Neuron (in vitro differentiated cells): ENCODE measurements around the gene RAP1GAP2.

Experiments used
- H2AFZ ChIP-seq: one replicate; pipeline ENCODE4 v1.6.1; 2013; ENCODE audit warnings: low read depth, mild to moderate bottlenecking, inconsistent platforms, low read length, moderate library complexity
- H3K27me3 ChIP-seq: one replicate; pipeline ENCODE4 v1.6.1; 2013; ENCODE audit warnings: low read length; ENCODE audit not compliant: insufficient read depth
- H3K36me3 ChIP-seq: one replicate; pipeline ENCODE4 v1.6.1; 2013; ENCODE audit warnings: low read length; ENCODE audit not compliant: insufficient read depth
- H3K4me1 ChIP-seq: one replicate; pipeline ENCODE4 v1.6.1; 2013; ENCODE audit warnings: low read length; ENCODE audit not compliant: insufficient read depth
- H3K4me3 ChIP-seq: 2 replicates; pipeline ENCODE4 v1.5.1; 2013; ENCODE audit warnings: mild to moderate bottlenecking, low read length, moderate library complexity
- H3K9me3 ChIP-seq: one replicate; pipeline ENCODE4 v1.6.1; 2013; ENCODE audit warnings: low read length

The RAP1GAP2 gene

GRCh38 chr17:2830678-2831077 is 34.4 kb downstream of the RAP1GAP2 start:
- no peak overlapping the region for H2AFZ ChIP-seq
- H3K4me3 ChIP-seq, result no peak overlapping the region
- peaks cover under 1% of the 10 kb centered on the region for H3K27me3 ChIP-seq
- H3K36me3 ChIP-seq, result no peaks in the 10 kb centered on the region
- no peaks in the 10 kb centered on the region for H3K4me1 ChIP-seq
- H3K9me3 ChIP-seq, result no peaks in the 10 kb centered on the region

GRCh38 chr17:2835780-2836179 is 39.5 kb downstream of the RAP1GAP2 start:
- Histone ChIP-seq H3K36me3 (no peaks in the 10 kb centered on the region), H2AFZ (no peak overlapping the region), H3K9me3 (no peaks in the 10 kb centered on the region), H3K4me1 (no peaks in the 10 kb centered on the region), H3K4me3 (no peak overlapping the region), H3K27me3 (peaks cover 12% of the 10 kb centered on the region)

DNA sequence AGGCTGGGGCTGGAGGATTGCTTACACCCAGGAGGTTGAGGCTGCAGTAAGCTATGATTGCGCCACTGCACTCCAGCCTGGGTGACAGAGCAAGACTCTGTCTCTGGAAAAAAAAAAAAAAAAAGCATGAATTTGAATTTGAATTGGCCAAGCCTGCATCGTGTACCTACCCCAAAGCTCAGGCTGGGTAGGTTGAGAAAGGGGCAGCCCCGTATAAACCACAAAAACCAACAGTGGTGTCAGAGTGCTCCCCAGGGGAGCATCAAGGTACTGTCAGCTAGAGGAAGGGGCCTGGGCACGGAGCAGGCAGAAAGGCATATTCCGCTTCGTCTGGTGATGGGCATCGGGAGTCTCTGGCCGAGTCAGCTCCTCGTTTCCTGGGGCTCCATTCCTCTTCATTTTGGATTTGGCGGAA is 40.9 kb downstream of the RAP1GAP2 start:
- Histone ChIP-seq H2AFZ (no peak overlapping the region), H3K9me3 (no peaks in the 10 kb centered on the region), H3K27me3 (peaks cover 12% of the 10 kb centered on the region), H3K4me3 (no peak overlapping the region), H3K36me3 (no peaks in the 10 kb centered on the region), H3K4me1 (no peaks in the 10 kb centered on the region)

GRCh38 chr17:2841606-2842005 is 45.4 kb downstream of the RAP1GAP2 start:
- H2AFZ ChIP-seq, result no peak overlapping the region
- no peaks in the 10 kb centered on the region for H3K36me3 ChIP-seq
- peaks cover 8% of the 10 kb centered on the region for H3K27me3 ChIP-seq
- H3K9me3 ChIP-seq, result no peaks in the 10 kb centered on the region
- H3K4me3 ChIP-seq, result no peak overlapping the region
- no peaks in the 10 kb centered on the region for H3K4me1 ChIP-seq

- Histone ChIP-seq H3K36me3 (no peaks in the 10 kb centered on the region), H3K9me3 (no peaks in the 10 kb centered on the region), H3K4me1 (no peaks in the 10 kb centered on the region), H3K4me3 (no peak overlapping the region), H3K27me3 (peaks cover 5% of the 10 kb centered on the region), H2AFZ (no peak overlapping the region)
Measured at GRCh38 chr17:2842464-2842863, 46.2 kb downstream of the RAP1GAP2 start.

- Histone ChIP-seq H3K4me3 (no peak overlapping the region), H3K27me3 (peaks cover 2% of the 10 kb centered on the region), H3K36me3 (no peaks in the 10 kb centered on the region), H2AFZ (no peak overlapping the region), H3K9me3 (no peaks in the 10 kb centered on the region), H3K4me1 (no peaks in the 10 kb centered on the region)
Measured at GRCh38 chr17:2844416-2844815, 48.2 kb downstream of the RAP1GAP2 start.

DNA sequence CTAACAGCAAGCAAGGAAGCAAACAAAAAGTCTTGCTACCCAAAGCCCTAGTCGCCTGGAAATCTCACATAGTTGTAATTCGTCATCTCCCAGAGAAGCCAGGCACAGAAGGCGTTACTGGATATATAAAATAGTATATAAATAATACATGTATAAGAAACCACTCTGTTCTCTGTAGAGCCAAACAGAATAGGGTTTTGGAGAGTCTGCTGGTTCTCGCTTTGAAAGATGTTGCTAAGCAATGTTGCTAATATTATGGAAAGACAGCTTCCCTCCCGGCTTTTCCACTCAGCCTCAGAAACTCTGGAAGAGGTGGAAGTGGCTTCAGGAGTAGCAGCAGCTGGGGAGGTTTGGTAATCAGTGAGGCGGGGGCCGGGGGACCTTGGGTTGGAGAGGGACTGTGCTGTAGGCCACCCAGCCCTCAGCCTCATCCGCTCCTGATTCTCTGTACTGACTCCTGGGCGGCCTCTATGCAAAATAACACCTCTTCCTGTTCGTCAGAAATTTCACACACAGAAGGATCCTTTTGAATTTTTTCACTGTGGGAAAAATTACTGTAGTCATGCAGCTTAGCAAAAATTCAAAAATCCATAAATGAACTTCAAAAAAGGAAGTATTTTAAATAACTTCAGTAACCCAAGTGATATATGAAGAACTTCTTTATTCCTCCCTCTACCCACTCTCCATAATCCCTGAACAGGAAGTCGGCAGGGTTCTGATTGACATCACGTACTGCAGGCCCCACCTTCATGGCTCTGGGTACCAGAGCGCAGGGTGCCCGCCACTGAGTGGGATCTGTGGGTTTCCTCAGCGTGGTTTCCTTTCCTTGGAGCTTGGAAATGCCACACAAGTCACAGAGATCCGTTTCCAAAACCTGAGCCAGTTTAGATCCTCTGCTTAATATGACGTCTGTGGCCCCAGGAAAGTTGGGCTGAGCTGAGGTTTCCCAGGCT is 51.4 kb downstream of the RAP1GAP2 start:
- Histone ChIP-seq H3K9me3 (no peaks in the 10 kb centered on the region), H3K27me3 (peaks cover 22% of the 10 kb centered on the region), H2AFZ (no peak overlapping the region)

GRCh38 chr17:2849327-2849670 is 53.1 kb downstream of the RAP1GAP2 start:
- Histone ChIP-seq H3K27me3 (peaks cover 34% of the 10 kb centered on the region), H3K4me3 (no peak overlapping the region), H3K4me1 (no peaks in the 10 kb centered on the region), H3K9me3 (no peaks in the 10 kb centered on the region), H2AFZ (no peak overlapping the region), H3K36me3 (no peaks in the 10 kb centered on the region)

More for the DNA sequence above, 51.4 kb downstream of the RAP1GAP2 start:
- Histone ChIP-seq H3K36me3 (no peaks in the 10 kb centered on the region), H3K4me1 (no peaks in the 10 kb centered on the region), H3K4me3 (no peak overlapping the region)

GRCh38 chr17:2850991-2851390 is 54.8 kb downstream of the RAP1GAP2 start:
- H3K4me3 ChIP-seq, result no peak overlapping the region
- H3K36me3 ChIP-seq, result no peaks in the 10 kb centered on the region
- no peak overlapping the region for H2AFZ ChIP-seq
- no peaks in the 10 kb centered on the region for H3K9me3 ChIP-seq
- peaks cover 50% of the 10 kb centered on the region for H3K27me3 ChIP-seq
- H3K4me1 ChIP-seq, result no peaks in the 10 kb centered on the region

DNA sequence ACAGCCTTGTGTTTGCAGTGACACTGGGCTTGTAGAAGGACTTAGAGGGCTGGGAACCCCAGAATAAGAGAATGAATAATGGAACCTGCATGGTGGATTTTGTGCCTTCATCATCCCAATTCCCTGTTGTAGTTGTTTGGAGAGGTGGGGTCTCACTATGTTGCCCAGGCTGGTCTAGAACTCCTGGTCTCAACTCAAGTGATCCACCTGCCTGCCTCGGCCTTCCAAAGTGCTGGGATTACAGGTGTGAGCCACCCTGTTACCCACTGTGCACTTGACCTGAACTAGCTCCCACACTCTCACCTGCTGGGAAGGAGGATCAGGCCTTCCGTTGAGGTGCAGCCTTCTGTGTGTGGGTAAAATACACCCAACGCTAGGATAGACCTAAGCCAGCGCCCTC is 55.4 kb downstream of the RAP1GAP2 start:
- Histone ChIP-seq H2AFZ (no peak overlapping the region), H3K9me3 (no peaks in the 10 kb centered on the region), H3K4me3 (no peak overlapping the region), H3K36me3 (no peaks in the 10 kb centered on the region), H3K4me1 (no peaks in the 10 kb centered on the region), H3K27me3 (peaks cover 56% of the 10 kb centered on the region)

DNA sequence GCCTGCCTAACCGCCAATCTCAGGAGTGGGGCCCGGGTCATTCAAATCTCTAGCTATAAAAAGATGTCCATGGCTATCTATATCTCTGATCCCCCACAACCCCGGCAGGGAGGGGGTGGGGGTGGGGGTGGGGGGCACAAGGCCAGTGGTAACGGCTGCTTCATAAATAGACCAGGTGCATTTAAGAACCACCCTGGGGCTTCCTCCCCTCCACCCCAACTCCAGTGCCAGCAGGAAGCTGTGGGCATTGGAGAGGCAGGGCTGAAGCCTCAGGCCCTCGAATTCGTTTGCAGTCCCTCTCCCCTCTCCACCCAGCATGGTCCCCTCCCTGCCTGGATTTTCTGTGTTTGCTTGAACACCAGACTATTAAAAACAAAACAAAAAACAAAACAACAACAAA is 56.0 kb downstream of the RAP1GAP2 start:
- Histone ChIP-seq H3K9me3 (no peaks in the 10 kb centered on the region), H3K4me1 (no peaks in the 10 kb centered on the region), H3K4me3 (no peak overlapping the region), H3K27me3 (peaks cover 63% of the 10 kb centered on the region), H2AFZ (no peak overlapping the region), H3K36me3 (no peaks in the 10 kb centered on the region)

GRCh38 chr17:2852729-2853282 is 56.6 kb downstream of the RAP1GAP2 start:
- Histone ChIP-seq H3K36me3 (no peaks in the 10 kb centered on the region), H2AFZ (peak overlapping the region; percentile 75), H3K27me3 (peaks cover 66% of the 10 kb centered on the region), H3K4me3 (no peak overlapping the region), H3K4me1 (no peaks in the 10 kb centered on the region), H3K9me3 (no peaks in the 10 kb centered on the region)

DNA sequence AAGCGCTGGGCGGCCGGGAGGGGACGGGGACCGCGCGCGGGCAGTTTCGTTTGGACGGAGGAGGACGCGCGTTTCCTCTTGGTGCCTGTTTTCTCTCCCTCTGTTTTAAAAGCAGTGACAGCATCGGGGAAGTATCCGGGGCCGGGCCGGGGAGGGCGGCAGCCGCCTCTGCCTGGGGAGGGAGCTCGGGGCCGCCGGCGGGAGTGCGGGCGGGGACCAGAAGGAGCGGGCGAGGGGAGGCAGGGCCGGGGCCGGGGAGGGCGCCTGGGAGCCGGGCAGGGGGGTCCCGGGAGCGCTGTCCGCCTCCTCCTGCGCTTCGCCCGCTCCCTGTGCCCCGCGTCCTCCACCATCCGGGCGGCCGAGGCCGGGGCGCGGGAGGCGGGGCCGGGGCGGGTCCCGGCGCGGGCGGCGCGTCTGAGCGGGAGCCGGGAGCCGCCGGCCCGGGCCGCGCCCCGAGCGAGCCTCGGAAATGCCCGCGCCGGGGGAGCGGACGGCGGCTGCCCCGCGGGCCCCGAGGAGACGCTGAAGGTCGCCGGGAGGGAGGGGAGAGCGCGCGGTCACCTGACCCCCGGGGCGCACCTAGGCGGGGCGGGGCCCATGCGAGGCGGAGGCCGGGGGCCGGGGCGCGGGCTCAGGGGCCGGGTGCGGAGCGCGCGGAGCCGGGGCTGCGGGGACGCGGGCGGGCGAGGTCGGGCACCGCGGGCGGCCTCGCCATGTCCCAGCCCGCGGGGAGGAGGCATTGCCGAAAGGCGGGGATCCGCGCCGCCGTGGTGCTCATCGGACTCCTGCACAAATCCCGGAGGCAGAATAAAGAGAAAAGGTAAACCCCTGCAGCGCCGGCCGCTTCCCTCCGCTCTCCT is 57.3 kb downstream of the RAP1GAP2 start:
- Histone ChIP-seq H2AFZ (peak overlapping the region; percentile 75), H3K27me3 (peaks cover 66% of the 10 kb centered on the region), H3K4me1 (no peaks in the 10 kb centered on the region), H3K9me3 (no peaks in the 10 kb centered on the region), H3K36me3 (no peaks in the 10 kb centered on the region), H3K4me3 (no peak overlapping the region)
